A375 (cell line): ENCODE data around the gene RAN. TPM values are rescaled to one million over a fixed set of nuclear protein-coding genes. Genes with fewer than 3 reads are reported as not detected.

Experiments
- small RNA-seq: library from RNA; depleted of rRNA; stranded (forward); fragments of <200 nt; gene quantifications from one replicate; pipeline ENCODE3, GENCODE V24; 2014
- total RNA-seq: library from RNA; depleted of rRNA; stranded (reverse); fragments of >200 nt; shearing (Covaris generic); gene quantifications from 2 replicates; pipeline ENCODE4 v1.2.3, GENCODE V29; 2014; rRNA removed

The RAN gene
- total RNA-seq: 1,131 and 1,343 TPM in 2 replicates

DNA sequence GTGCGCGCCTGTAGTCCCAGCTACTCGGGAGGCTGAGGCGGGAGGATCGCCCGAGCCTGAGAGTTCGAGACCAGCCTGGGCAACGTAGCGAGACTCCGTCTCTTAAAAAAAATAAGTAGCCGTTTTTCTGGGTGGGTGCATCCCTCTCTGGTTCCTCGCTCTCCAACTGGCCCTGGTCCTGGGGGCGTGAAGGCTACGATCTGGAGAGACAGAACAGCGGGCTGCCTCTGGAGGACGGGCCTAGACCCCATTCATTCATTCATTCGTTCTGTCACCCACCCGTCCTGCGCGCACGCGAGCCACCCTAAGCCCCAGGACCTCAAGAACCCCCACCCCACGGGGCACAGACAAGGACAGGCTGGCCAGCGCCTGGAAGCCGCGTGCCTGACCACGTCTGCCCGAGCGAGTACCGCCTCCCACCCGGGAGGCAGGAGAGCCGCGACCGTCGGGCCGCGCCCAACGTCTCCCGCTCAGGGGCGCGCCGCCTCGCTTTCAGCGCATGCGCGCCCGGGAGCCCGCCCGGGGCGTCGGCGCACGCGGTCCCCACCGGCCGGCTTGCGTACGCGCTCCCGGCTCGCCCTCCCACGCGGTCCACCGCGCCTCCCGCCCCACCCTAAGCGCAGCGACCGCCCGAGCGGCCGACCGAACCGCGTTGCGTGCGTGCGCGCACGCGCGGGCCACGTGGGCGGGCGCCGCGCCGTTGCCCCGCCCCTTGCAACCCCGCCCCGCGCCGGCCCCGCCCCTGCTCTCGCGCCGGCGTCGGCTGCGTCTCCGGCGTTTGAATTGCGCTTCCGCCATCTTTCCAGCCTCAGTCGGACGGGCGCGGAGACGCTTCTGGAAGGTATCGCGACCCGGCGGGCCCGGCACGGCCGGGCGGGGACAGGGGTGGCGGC lies at the start of gene RAN:
TSS of gene RAN (plus strand) at position 781 of the 893 bp plus-strand sequence. CDS start 528 bp downstream, outside the sequence.

DNA sequence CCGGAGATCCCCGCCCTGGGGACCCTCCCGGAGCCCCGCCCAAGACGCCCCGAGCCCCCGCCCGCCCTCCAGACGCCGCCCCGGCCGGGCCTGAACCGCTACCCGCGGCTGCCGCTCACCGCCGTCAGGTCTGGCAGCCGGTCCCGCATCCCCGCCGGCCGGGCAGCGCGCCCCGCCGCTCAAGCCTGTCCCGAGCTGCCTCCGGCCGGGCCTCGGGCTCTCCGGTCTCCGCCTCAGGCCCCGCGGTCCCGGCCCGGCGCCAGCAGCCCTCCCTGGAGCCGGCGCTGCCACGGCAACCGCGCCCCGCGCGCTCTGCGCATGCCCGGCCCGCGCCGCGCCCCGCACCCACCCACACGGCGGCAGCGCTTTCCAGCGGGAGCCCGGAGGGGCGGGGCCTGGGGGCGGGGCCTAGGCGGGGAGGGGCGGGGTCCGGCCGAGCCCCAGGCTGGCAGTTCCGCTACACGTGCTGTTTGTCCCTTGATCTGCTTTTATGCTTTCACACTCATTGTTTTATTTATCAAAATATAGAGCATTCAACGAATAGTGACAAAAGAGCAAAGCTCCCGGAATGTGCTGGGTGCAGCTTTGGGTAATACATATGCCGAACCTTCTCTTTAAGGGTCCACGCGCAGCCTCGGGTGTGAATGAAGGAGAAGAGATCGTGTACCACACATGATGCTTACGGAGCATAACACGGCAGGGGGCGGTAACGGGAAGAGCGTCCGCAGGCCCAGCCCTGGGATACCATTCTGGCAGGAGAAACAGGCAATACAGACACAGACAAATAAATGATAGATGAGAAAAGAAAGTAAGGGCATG lies 32.7 kb upstream of the RAN start, which contains the start of gene STX2:
TSS of gene STX2 (minus strand) at position 300 of the 819 bp plus-strand sequence. CDS start at position 149, 151 bp downstream.

Small RNA genes within 50 kb of the gene (small RNA-seq; reads per million reads assigned to genes)
- gene RF00019: not detected
- not detected for gene RNU6-1077P

Other genes starting within 250 kb of the RAN start
- not detected in 2 replicates for gene RIMBP2, start 155.8 kb upstream of the RAN start, total RNA-seq
- gene STX2, start 32.8 kb upstream of the RAN start, total RNA-seq: 11.4 and 14.2 TPM in 2 replicates
- 0.04 and 0.27 TPM in 2 replicates for gene ADGRD1, start 81.8 kb downstream of the RAN start, total RNA-seq